Bronchial epithelial cell (primary cell): Measurements from ENCODE around the gene ATXN1L. TPM values are rescaled to one million over a fixed set of nuclear protein-coding genes. Genes with fewer than 3 reads are reported as not detected.
"Not testable (repeated sequence)": the region's sequence is repeated elsewhere in the genome, so short reads cannot be mapped to it uniquely, and the experiment has no call there.

Experiments
- DNase-seq: peaks from one replicate; pipeline ENCODE4 v3.0.0-alpha.2; 2010; ENCODE audit warnings: low read depth
- FAIRE-seq: peaks from 2 replicates; lab custom pipeline; 2011; peaks lifted over from hg19 to GRCh38; lab: Jason Lieb, UNC
- H3K27me3 ChIP-seq: 2 replicates; pipeline ENCODE4 v1.5.1; 2011; ENCODE audit warnings: low read length; ENCODE audit not compliant: control insufficient read depth, insufficient read depth
- H3K36me3 ChIP-seq: 2 replicates; pipeline ENCODE4 v1.5.1; 2011; ENCODE audit warnings: low read length; ENCODE audit not compliant: control insufficient read depth, insufficient read depth
- H3K4me3 ChIP-seq: 2 replicates; pipeline ENCODE4 v1.5.1; 2011; ENCODE audit warnings: mild to moderate bottlenecking, low read depth, low read length, control low read depth
- CTCF ChIP-seq: IDR thresholded peaks from 2 replicates; pipeline ENCODE4 v1.5.1; 2011; ENCODE audit warnings: mild to moderate bottlenecking, moderate library complexity, low read length, control low read depth, inconsistent platforms; ENCODE audit not compliant: insufficient read depth, severe bottlenecking
- total RNA-seq: library from RNA; depleted of rRNA; stranded (reverse); fragments of >200 nt; gene quantifications from 2 replicates; pipeline ENCODE4 v1.2.1, GENCODE V29; 2014

The ATXN1L gene
- total RNA-seq, 1 donor from 2014 or later = 9.2 TPM

GRCh38 chr16:71808593-71809459 is 37.0 kb upstream of the ATXN1L start, which contains the start of gene AP1G1:
Gene AP1G1, minus strand, starts transcription at chr16:71808834. Its CDS starts 19,355 bp downstream, at chr16:71789479.
- H3K36me3 ChIP-seq = no peaks in the 10 kb centered on the region

GRCh38 chr16:71810155-71810530 is 35.6 kb upstream of the ATXN1L start:
- DNase-seq, H3K27me3 ChIP-seq, H3K4me3 ChIP-seq, FAIRE-seq, H3K36me3 ChIP-seq: not testable (repeated sequence)

More at GRCh38 chr16:71808593-71809459, 37.0 kb upstream of the ATXN1L start, which contains the start of gene AP1G1:
- DNase-seq = peak; percentile 94
- FAIRE-seq = no peak
- Histone ChIP-seq H3K4me3 (peak within 1 kb of the TSS; percentile 96), H3K27me3 (no peaks in the 10 kb centered on the region)
- no peak for TF ChIP-seq CTCF

- Histone ChIP-seq H3K36me3 (no peaks in the 10 kb centered on the region), H3K4me3 (no peak overlapping the region), H3K27me3 (no peaks in the 10 kb centered on the region)
- FAIRE-seq (no peak), DNase-seq (no peak)
- no peak for TF ChIP-seq CTCF
Measured at GRCh38 chr16:71811261-71811803, 34.4 kb upstream of the ATXN1L start.

- FAIRE-seq, H3K36me3 ChIP-seq, H3K27me3 ChIP-seq, H3K4me3 ChIP-seq, DNase-seq: not testable (repeated sequence)
Measured at GRCh38 chr16:71817155-71817500, 28.6 kb upstream of the ATXN1L start.

- H3K4me3 ChIP-seq = no peak overlapping the region
- H3K27me3 ChIP-seq = no peaks in the 10 kb centered on the region
- TF ChIP-seq CTCF = no peak
- no peak for FAIRE-seq
- H3K36me3 ChIP-seq = no peaks in the 10 kb centered on the region
- no peak for DNase-seq
Measured at GRCh38 chr16:71826533-71827017, 19.2 kb upstream of the ATXN1L start.

- no peak for FAIRE-seq
- Histone ChIP-seq H3K4me3 (no peak overlapping the region), H3K36me3 (no peaks in the 10 kb centered on the region), H3K27me3 (no peaks in the 10 kb centered on the region)
- no peak for TF ChIP-seq CTCF
- no peak for DNase-seq
Measured at GRCh38 chr16:71830359-71830758, 15.4 kb upstream of the ATXN1L start.

GRCh38 chr16:71831698-71832097 is 14.1 kb upstream of the ATXN1L start:
- DNase-seq, H3K4me3 ChIP-seq, H3K36me3 ChIP-seq, FAIRE-seq, H3K27me3 ChIP-seq: not testable (repeated sequence)

- not testable (repeated sequence) for H3K36me3 ChIP-seq, H3K4me3 ChIP-seq, FAIRE-seq, H3K27me3 ChIP-seq, DNase-seq
Measured at GRCh38 chr16:71832112-71832511, 13.7 kb upstream of the ATXN1L start.
